WI38 (cell line): ENCODE data around the gene CALN1.
A peak's percentile ranks its signal among the peaks of the same experiment; 100 is the strongest.
"Not testable (repeated sequence)": the region's sequence is repeated elsewhere in the genome, so short reads cannot be mapped to it uniquely, and the experiment has no call there.

Experiments used
- H3K4me3 ChIP-seq: 2 replicates; pipeline ENCODE4 v1.5.1; 2011; ENCODE audit warnings: low read depth, mild to moderate bottlenecking, control low read depth, low read length
- TF ChIP-seq, protein P1 (sequence below): IDR thresholded peaks from 2 replicates; pipeline ENCODE4 v1.5.1; 2012; ENCODE audit warnings: low read depth, mild to moderate bottlenecking, control low read depth, low read length

The CALN1 gene

DNA sequence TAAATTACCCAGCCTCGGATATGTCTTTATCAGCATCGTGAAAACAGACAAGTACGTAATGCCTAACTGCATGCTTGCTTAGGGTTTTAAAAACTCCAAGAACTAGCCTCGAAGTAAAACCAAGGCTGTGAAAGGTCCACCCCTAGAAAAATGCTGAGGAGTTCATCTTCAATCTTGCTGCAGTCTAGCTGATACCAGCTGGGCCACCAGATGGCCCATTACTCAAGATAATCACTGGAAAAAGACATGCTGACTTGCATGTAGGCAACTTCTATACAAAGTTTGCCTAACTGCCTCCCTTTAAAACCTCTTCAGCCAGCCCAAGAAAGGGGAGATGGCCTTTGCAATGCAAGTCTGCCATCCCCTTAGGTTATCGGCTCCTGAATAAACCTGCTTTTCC, 666.1 kb downstream of the CALN1 start:
- TF ChIP-seq, protein P1, sequence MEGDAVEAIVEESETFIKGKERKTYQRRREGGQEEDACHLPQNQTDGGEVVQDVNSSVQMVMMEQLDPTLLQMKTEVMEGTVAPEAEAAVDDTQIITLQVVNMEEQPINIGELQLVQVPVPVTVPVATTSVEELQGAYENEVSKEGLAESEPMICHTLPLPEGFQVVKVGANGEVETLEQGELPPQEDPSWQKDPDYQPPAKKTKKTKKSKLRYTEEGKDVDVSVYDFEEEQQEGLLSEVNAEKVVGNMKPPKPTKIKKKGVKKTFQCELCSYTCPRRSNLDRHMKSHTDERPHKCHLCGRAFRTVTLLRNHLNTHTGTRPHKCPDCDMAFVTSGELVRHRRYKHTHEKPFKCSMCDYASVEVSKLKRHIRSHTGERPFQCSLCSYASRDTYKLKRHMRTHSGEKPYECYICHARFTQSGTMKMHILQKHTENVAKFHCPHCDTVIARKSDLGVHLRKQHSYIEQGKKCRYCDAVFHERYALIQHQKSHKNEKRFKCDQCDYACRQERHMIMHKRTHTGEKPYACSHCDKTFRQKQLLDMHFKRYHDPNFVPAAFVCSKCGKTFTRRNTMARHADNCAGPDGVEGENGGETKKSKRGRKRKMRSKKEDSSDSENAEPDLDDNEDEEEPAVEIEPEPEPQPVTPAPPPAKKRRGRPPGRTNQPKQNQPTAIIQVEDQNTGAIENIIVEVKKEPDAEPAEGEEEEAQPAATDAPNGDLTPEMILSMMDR: no peak

DNA sequence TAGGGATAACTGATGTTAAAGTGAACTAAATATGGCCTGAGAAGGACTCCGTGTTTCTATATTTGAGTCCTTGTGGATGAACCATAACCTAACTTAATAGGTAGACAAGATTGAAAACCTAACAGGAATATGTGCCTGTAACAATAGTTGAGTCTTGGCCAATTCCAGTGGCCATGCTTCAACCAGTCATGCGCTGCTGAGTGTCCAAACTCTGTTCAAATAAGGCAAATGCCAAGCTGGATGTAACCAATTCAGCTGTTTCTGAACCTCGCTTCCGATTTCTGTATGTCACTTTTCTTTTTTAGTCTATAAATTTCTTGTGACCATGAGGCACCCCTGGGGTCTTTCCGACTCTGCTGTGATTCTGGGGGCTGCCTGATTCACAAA, 672.0 kb downstream of the CALN1 start:
- TF ChIP-seq, protein P1: no peak
- H3K4me3 ChIP-seq: no peak overlapping the region

More for the DNA sequence above, 666.1 kb downstream of the CALN1 start:
- H3K4me3 ChIP-seq: no peak overlapping the region

DNA sequence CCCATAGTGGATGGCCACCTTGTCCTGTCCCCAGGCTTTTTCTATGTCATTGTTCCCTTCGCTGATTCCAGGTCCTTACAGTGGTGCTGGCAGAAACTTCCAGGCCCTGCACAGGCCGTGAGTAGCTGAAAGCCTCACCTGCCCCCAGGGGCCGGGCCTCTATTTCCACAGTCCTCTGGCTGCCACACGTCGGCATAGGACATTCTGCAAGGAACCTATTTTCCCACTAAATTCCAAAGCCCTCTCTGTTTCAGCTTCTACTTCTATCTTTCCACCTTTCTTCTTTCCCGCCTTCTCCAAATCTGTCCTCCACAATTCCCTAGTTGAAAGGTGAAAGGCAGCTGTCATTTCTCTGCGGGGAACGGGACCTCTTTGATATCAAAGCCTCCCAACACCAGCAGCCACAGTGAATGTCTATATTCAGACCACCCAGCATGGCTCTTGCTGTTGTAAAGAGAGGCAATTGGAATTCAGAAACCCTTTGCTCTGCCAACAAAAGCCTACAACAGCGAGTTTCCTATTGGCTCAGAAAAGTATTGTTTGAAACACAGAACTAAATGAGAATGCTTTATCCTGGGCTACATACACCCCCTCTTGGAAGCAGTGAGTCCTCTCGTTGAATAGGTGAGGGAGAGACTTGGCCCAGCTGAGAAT, 672.5 kb downstream of the CALN1 start:
- TF ChIP-seq, protein P1: no peak
- H3K4me3 ChIP-seq: no peak overlapping the region

GRCh38 chr7:71737931-71738540, 674.1 kb downstream of the CALN1 start:
- H3K4me3 ChIP-seq: not testable (repeated sequence)

GRCh38 chr7:71735961-71736556, 676.1 kb downstream of the CALN1 start:
- TF ChIP-seq, protein P1: peak; percentile 69
- no peak overlapping the region for H3K4me3 ChIP-seq

DNA sequence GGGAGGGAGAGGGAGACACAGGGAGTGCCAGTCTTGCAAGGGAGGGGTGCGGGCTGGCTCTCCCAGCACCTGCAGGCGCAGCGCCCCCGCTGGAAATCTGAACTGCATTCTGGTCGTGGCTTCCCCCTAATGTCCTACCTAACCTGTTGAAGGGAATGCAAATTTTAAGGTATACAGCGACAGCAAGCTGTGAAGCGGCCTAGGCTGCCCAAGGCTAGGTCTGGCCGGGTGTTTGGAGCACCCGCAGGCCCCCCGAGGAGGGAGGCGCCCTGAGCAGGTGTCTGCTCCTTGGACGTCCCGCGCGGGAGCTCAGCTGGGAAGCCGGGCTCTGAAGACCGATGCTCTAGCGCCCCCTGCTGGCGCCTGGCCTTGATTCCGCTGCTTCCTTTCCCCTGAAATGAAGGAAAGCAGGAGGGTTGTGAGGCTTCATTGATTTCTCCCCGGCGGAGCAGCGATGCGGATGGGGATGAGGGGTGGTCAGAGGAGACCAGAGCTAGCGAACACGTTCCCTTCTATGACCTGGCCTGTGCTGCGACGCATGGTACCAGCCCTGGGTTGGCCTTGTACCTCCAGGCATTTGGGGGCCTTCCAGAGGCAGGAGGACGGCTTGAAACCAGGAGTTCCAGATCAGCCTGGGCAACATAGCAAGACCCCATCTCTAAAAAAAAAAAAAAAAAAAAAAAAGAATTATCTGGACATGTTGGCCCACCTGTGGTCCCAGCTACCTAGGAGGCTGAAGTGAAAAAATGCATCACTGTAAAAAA, 678.8 kb downstream of the CALN1 start:
- TF ChIP-seq, protein P1: peak; percentile 57
- no peak overlapping the region for H3K4me3 ChIP-seq

DNA sequence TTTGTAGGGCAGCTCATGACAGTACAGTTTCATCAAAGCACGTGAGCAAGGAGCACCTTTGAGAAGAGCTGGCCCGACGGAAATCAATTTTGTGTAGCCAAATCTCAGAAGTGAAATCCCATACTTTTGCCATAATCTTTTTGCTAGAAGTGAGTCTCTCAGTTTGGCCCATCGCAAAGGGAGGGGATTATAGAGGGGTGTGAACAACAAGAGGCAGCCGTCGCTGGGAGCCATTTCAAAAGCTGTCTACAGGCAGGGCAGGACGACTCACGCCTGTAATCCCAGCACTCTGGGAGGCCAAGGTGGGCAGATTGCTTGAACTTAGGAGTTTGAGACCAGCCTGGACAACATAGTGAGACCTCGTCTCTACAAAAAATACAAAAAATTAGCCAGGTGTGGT, 680.4 kb downstream of the CALN1 start:
- H3K4me3 ChIP-seq: no peak overlapping the region

More for the DNA sequence above, 680.4 kb downstream of the CALN1 start:
- TF ChIP-seq, protein P1: no peak
